Nucleus accumbens (tissue), 56 donors: ENCODE data around the gene ADM2.
"Not testable (repeated sequence)": the region's sequence is repeated elsewhere in the genome, so short reads cannot be mapped to it uniquely, and the experiment has no call there.

Source experiments
- DNase-seq, 56 donors: peaks; one replicate each; lab custom pipeline; 2025; lab: John Stamatoyannopoulos, UW

Gene ADM2

GRCh38 chr22:50532824-50533796 lies 51.8 kb downstream of the ADM2 start:
- no peak for DNase-seq

GRCh38 chr22:50533856-50534711 lies 52.7 kb downstream of the ADM2 start:
- not testable (repeated sequence) for DNase-seq

GRCh38 chr22:50535113-50535512 lies 53.8 kb downstream of the ADM2 start:
- DNase-seq: no peak
